BJ (cell line): ENCODE measurements around the gene ARHGEF28. TPM values are rescaled to one million over a fixed set of nuclear protein-coding genes. Genes with fewer than 3 reads are reported as not detected.

Experiments
- CTCF ChIA-PET: fragments of 350-600 bp; formaldehyde crosslinking; extraction: SDS; loops from one replicate; lab custom pipeline; 2021; ENCODE audit warnings: antibody characterized with exemption, inconsistent platforms; lab: Yijun Ruan, JAX
- POLR2A ChIA-PET: fragments of 300-600 bp; sonication (Branson Sonifier 250); formaldehyde crosslinking; extraction: SDS; loops from one replicate; lab custom pipeline; 2021; ENCODE audit warnings: antibody characterized with exemption; lab: Charles Lee
- DNase-seq: peaks from one replicate; pipeline ENCODE4 v3.0.0-alpha.2; 2011; ENCODE audit warnings: low read depth
- H3K27me3 ChIP-seq: 2 replicates; pipeline ENCODE4 v1.6.0; 2011; ENCODE audit warnings: low read length; ENCODE audit not compliant: control insufficient read depth, insufficient read depth
- H3K36me3 ChIP-seq: 2 replicates; pipeline ENCODE4 v1.5.1; 2011; ENCODE audit warnings: low read length; ENCODE audit not compliant: control insufficient read depth, insufficient read depth
- H3K4me3 ChIP-seq: 2 replicates; pipeline ENCODE4 v1.5.1; 2011; ENCODE audit warnings: low read depth, mild to moderate bottlenecking, control low read depth, low read length
- CTCF ChIP-seq: IDR thresholded peaks from 2 replicates; pipeline ENCODE4 v1.5.1; 2011; ENCODE audit warnings: low read depth, mild to moderate bottlenecking, control low read depth, inconsistent platforms, low read length, moderate library complexity; ENCODE audit not compliant: insufficient read depth
- polyA plus RNA-seq: library from polyadenylated mRNA; depleted of rRNA; stranded (reverse); fragments of >200 nt; gene quantifications from 2 replicates; pipeline ENCODE4 v1.2.3, GENCODE V29; 2011

ARHGEF28 gene
- polyA plus RNA-seq, 1 experiment = 2.8 TPM

GRCh38 chr5:73757416-73757815 lies 131.4 kb downstream of the ARHGEF28 start:
- no peak for DNase-seq
- ChIA-PET CTCF (no interaction called here), POLR2A (no interaction called here)
- Histone ChIP-seq H3K4me3 (no peak overlapping the region), H3K36me3 (no peaks in the 10 kb centered on the region), H3K27me3 (no peaks in the 10 kb centered on the region)
- no peak for TF ChIP-seq CTCF

DNA sequence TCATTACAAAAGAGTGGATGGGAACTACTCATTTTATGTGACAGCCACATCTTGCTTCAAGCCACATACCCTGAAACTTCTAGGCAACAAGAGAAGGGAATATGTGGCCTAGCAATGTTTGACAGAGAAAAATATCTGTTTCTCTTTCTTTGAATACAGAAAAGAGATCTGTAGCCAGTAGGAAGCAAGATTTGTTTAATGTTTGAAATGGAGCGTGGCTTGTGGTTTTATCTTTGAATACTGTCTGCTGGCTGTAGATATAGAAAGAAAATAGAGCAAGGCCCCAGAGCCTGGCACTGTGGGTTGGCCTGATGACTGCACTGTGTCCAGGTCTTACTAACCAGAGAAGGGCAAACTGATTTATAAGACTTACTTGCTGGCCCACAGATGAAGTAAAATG lies 133.8 kb downstream of the ARHGEF28 start:
- CTCF ChIA-PET = interaction anchor here (0.6 kb wide), 1 partner anchor 1551 kb away, joined by 4 read pairs; no protein-coding TSS in a partner anchor
- Histone ChIP-seq H3K36me3 (no peaks in the 10 kb centered on the region), H3K27me3 (no peaks in the 10 kb centered on the region), H3K4me3 (no peak overlapping the region)
- no peak for DNase-seq
- no peak for TF ChIP-seq CTCF
- POLR2A ChIA-PET = no interaction called here

DNA sequence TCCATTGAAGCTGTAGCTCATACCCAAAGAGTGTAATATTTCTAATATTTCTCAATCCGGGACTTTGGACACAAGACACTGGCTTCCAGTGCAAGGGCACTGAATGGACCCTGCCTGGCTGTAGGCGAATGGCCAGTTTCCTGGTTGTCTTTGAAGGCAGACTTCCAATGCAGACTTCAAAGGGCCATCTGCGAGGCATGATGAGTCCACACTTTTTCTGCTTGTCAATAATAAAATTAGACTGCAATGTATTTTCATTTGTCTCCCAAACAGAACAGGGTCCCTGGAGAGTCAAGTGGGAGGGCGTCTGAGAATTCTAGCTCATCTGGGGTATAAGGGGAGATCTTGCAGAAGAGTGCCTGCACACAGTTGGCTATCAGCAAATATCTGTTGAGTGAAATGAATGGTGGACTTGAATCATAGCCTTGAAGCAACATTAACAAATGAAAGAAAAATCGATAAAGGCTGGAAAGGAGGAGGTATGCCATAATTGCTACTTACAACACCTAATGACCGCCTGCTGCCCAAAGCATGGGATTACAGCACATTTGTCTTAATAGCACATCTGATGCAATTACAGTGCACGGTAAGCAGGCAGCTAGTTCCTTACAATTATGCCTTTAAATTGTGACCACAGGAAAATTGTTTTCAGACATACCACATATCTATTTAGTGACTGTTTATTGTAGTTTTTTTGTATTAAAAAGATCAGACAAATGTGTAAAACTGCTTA lies 137.5 kb downstream of the ARHGEF28 start:
- DNase-seq = peak; percentile 32

DNA sequence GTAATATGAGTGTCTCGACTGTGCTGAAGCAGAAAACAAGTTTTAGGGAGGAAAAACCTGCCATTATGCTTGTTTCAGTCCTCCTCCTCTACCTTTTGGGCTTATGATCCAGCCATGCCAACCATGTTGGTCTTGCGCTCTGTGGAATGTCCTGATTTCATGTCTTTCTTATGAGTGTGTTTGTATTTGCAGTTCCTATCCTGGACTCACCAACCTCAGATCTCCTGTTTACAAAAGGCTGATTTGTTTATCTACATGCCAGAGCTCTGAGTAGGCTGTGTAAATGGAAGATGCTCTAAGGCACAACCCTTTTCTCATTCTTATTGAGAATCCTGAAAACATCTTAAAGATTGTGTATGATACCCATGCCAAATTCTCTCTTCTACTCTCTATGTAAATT lies 138.6 kb downstream of the ARHGEF28 start:
- H3K4me3 ChIP-seq = no peak overlapping the region
- CTCF ChIA-PET = interaction anchor here (1.5 to 2.8 kb wide), 2 partner anchors 8 to 18 kb away, joined by 3 to 9 read pairs; no protein-coding TSS in a partner anchor
- DNase-seq = peak; percentile 22
- no peaks in the 10 kb centered on the region for H3K27me3 ChIP-seq
- POLR2A ChIA-PET = no interaction called here
- H3K36me3 ChIP-seq = no peaks in the 10 kb centered on the region
- no peak for TF ChIP-seq CTCF

More for the DNA sequence above, 137.5 kb downstream of the ARHGEF28 start:
- Histone ChIP-seq H3K4me3 (no peak overlapping the region), H3K36me3 (no peaks in the 10 kb centered on the region), H3K27me3 (no peaks in the 10 kb centered on the region)
- POLR2A ChIA-PET = interaction anchor here (0.7 kb wide), 1 partner anchor 1162 kb away, joined by 3 read pairs; no protein-coding TSS in a partner anchor
- peak; percentile 21; the same call in 1 of the 2 replicates for TF ChIP-seq CTCF
- CTCF ChIA-PET = interaction anchor here (0.7 to 2.8 kb wide), 5 partner anchors 9 to 28 kb away, joined by 3 to 9 read pairs (median 4); no protein-coding TSS in a partner anchor

GRCh38 chr5:73764996-73765395 lies 139.0 kb downstream of the ARHGEF28 start:
- TF ChIP-seq CTCF = no peak
- Histone ChIP-seq H3K36me3 (no peaks in the 10 kb centered on the region), H3K4me3 (no peak overlapping the region), H3K27me3 (no peaks in the 10 kb centered on the region)
- no peak for DNase-seq
- ChIA-PET POLR2A (no interaction called here), CTCF (interaction anchor here (2.8 kb wide), 1 partner anchor 18 kb away, joined by 9 read pairs; no protein-coding TSS in a partner anchor)
